HEK293T (cell line): ENCODE results near the gene DUSP10.
A peak's percentile ranks its signal among the peaks of the same experiment; 100 is the strongest.

Experiments used
- CTCF ChIA-PET: fragments of 350-600 bp; formaldehyde crosslinking; extraction: SDS; loops from one replicate; lab custom pipeline; 2021; ENCODE audit warnings: antibody characterized with exemption, inconsistent platforms; lab: Yijun Ruan, JAX
- POLR2A ChIA-PET: fragments of 350-600 bp; formaldehyde crosslinking; extraction: SDS; loops from one replicate; lab custom pipeline; 2020; ENCODE audit warnings: antibody characterized with exemption, inconsistent platforms; lab: Yijun Ruan, JAX
- DNase-seq: peaks from one replicate; pipeline ENCODE4 v3.0.0; 2012; ENCODE audit warnings: mixed read lengths; ENCODE audit errors: extremely low spot score
- ARNT ChIP-seq: fragments of 450-650 bp; IDR thresholded peaks from 2 replicates; pipeline ENCODE4 v1.6.1; 2017; ENCODE audit warnings: mild to moderate bottlenecking
- BHLHE40 ChIP-seq: fragments of 450-650 bp; IDR thresholded peaks from 2 replicates; pipeline ENCODE4 v1.6.1; 2016; ENCODE audit warnings: mild to moderate bottlenecking, moderate library complexity, borderline replicate concordance
- CTBP1 ChIP-seq: fragments of 450-650 bp; IDR thresholded peaks from 2 replicates; pipeline ENCODE4 v1.6.1; 2016; ENCODE audit warnings: borderline replicate concordance
- ELF4 ChIP-seq: fragments of 450-650 bp; IDR thresholded peaks from 2 replicates; pipeline ENCODE4 v1.6.1; 2017; ENCODE audit warnings: antibody characterized with exemption
- FOXA1 ChIP-seq: fragments of 450-650 bp; IDR thresholded peaks from 2 replicates; pipeline ENCODE4 v1.6.1; 2016; ENCODE audit warnings: mild to moderate bottlenecking
- FOXK2 ChIP-seq: fragments of 450-650 bp; IDR thresholded peaks from 2 replicates; pipeline ENCODE4 v1.6.1; 2016; ENCODE audit warnings: mild to moderate bottlenecking
- FOXM1 ChIP-seq: fragments of 450-650 bp; IDR thresholded peaks from 2 replicates; pipeline ENCODE4 v1.6.1; 2017; ENCODE audit warnings: mild to moderate bottlenecking, borderline replicate concordance
- HDGF ChIP-seq: fragments of 450-650 bp; IDR thresholded peaks from 2 replicates; pipeline ENCODE4 v1.6.1; 2017; ENCODE audit warnings: antibody characterized with exemption, borderline replicate concordance
- L3MBTL2 ChIP-seq: fragments of 450-650 bp; conservative IDR thresholded peaks from 2 replicates; pipeline ENCODE4 v1.6.1; 2016; ENCODE audit warnings: mild to moderate bottlenecking
- LEF1 ChIP-seq: fragments of 450-650 bp; IDR thresholded peaks from 2 replicates; pipeline ENCODE4 v1.6.1; 2017; ENCODE audit warnings: mild to moderate bottlenecking, borderline replicate concordance
- NFRKB ChIP-seq: fragments of 450-650 bp; IDR thresholded peaks from 2 replicates; pipeline ENCODE4 v1.6.1; 2016; ENCODE audit warnings: mild to moderate bottlenecking, moderate library complexity
- PKNOX1 ChIP-seq: fragments of 450-650 bp; IDR thresholded peaks from 2 replicates; pipeline ENCODE4 v1.6.1; 2016
- SP1 ChIP-seq: fragments of 450-650 bp; IDR thresholded peaks from 2 replicates; pipeline ENCODE4 v1.6.1; 2017
- SUZ12 ChIP-seq: fragments of 450-650 bp; IDR thresholded peaks from 2 replicates; pipeline ENCODE4 v1.6.1; 2016; ENCODE audit warnings: mild to moderate bottlenecking
- TARDBP ChIP-seq: fragments of 450-650 bp; IDR thresholded peaks from 2 replicates; pipeline ENCODE4 v1.6.1; 2016
- ZNF384 ChIP-seq: fragments of 450-650 bp; IDR thresholded peaks from 2 replicates; pipeline ENCODE4 v1.6.1; 2016

The DUSP10 gene

DNA sequence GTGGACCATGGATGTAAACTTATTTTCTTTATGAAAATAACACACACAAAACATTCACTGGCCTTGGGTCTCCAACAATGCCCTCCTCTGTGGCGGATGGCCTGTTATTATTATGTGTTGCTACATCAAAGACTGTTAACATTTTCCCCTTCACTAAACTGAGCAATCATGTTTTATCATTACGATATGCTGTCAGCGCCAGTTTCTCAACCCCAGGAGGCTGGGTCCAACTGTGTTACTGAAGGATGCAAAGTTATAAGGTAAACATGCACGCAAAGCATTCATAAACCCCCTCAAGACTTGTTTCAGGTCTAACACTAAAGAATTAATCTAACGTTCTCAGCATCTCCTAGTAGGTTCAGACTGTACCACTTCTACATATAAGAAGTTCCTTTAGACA, 6.0 kb upstream of the DUSP10 start:
- DNase-seq, result peak; percentile 11
- POLR2A ChIA-PET, result no interaction called here
- TF ChIP-seq CTBP1 (peak; percentile 45; the same call in 1 of the 2 replicates), L3MBTL2 (no peak), FOXM1 (no peak), ARNT (peak; percentile 65; the same call in 1 of the 2 replicates), PKNOX1 (peak; percentile 63), HDGF (no peak), LEF1 (no peak), ZNF384 (no peak), FOXA1 (no peak), SUZ12 (no peak), FOXK2 (peak; percentile 55; the same call in 1 of the 2 replicates), ELF4 (no peak)
- CTCF ChIA-PET, result no interaction called here

DNA sequence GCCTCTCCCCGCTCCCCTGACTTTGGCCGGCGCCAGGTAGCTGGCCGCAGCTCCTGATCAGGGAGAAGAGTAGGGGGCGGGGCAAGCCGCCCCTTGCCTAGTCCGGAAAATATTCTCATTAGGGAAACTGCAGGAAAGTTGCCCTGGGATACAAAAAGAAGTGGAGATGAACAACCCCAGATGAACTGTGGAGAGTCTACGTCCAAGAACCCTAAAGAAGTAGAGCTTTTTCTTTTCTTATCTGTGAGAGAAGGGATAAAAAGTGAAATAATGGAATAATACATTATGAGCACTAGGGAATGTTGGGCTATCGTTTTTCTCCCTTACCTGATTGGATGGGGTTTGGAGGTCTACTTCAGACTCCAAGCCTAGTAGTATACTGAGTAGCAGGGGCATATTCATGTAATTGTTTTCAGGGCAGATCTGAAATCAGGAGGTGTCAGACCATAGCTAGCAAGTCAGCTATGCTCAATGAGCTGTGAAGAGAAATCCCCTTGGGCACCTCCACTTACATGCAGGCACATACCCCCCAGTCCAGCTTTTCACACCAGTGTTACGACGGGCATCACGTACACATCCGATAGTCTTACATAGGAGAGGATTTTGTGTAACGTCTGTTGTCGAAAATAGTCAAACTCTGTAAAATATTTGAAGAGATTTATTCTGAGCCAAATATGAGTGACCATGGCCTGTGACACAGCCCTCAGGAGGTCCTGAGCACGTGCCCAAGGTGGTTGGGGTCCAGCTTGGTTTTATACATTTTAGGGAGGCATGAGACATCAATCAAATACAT, 1.7 kb upstream of the DUSP10 start:
- POLR2A ChIA-PET, result interaction anchor here (0.7 to 1.4 kb wide), 3 partner anchors 25 to 712 kb away, joined by 3 to 5 read pairs (median 3); no protein-coding TSS in a partner anchor
- no peak for DNase-seq
- CTCF ChIA-PET, result no interaction called here
- TF ChIP-seq LEF1, result no peak
- TF ChIP-seq ARNT, result no peak
- no peak for TF ChIP-seq FOXK2
- TF ChIP-seq SUZ12, result no peak
- TF ChIP-seq L3MBTL2, result no peak
- TF ChIP-seq BHLHE40, result no peak
- TF ChIP-seq ELF4, result no peak
- TF ChIP-seq TARDBP, result no peak
- TF ChIP-seq NFRKB, result no peak
- no peak for TF ChIP-seq HDGF
- no peak for TF ChIP-seq CTBP1
- no peak for TF ChIP-seq PKNOX1
- TF ChIP-seq ZNF384, result no peak
- TF ChIP-seq SP1, result no peak

DNA sequence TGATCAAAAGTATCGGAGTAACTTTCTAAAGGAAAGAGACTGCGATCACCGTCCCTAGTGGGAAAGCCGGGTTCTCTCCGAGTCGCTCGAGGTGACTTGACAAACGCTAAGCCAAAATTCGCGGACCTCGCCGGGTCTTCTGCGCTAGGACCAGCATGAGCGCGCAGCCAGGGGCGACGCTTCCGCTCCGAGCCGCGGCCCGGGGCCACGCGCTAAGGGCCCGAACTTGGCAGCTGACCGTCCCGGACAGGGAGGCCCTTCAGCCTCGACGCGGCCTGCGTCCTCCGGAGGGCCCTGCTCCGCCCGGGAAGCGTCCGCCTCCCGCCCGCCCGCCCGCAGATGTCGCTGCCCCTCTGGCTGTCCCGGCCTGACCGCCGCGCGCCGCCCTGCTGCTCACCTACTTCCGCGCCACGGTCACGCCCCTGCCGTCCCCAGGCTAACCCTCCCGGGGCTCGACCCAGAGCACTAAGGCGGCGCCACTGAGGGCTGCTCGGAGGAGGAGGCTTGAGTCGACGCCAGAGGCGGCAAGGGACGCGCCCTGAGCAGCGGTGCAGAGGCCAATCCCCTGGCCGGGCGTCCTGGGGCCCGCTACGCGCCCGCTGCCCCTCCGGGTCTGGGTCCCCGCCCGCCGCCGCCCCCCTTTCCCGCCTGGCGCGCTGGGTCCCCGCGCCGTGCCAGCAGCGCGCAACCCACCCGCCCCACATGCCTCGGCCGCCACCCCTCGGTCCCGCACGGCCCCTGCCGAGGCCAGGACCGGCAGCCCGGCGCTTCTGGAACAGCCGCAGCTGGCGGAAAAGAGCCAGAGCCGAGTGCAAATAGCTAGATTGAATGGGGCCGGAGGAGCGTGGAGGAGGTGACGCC, 896 bp upstream of the DUSP10 start:
- DNase-seq, result peak; percentile 47
- TF ChIP-seq FOXA1 (no peak), NFRKB (no peak), ELF4 (0 out of 2 replicates have a peak, but pooled peaks have one; percentile 32), L3MBTL2 (peak; percentile 81), ARNT (no peak), ZNF384 (no peak), TARDBP (no peak), FOXM1 (no peak), CTBP1 (0 out of 2 replicates have a peak, but pooled peaks have one; percentile 51)
- POLR2A ChIA-PET, result interaction anchor here (0.6 to 2.7 kb wide), 13 partner anchors 13 to 713 kb away, joined by 3 to 25 read pairs (median 4); no protein-coding TSS in a partner anchor
- CTCF ChIA-PET, result no interaction called here

DNA sequence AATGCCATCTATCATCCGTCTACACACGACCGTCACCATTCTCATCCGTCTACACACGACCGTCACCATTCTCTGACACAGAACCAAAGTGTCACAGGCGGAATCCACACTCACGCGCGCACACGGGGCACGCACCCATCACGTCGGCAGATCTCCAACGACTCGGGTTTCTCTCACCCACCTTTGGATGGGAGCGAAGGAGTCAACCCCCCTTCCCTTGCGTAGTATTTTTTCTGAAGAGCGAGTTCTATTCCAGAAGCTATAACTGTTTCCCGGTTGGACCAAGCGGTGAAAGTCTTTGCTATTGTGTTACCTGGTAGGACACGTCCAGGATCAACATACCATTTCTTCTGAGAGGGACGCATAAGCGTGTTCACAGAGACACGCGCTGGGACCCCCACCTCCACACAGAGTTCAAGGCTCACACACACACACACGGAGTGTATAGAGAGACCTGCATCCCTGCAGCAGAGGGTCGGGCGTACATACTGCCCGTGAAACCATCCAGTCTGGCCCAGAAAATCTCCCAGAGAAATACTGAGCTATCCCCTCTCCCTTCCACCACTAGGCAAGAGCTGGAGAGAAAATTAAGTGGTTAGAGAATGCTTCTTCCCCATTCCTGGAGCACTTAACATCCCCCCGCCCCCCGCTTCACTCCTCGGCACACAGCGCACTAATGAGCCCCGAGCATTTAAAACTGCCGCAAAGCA, 741 bp downstream of the DUSP10 start:
- DNase-seq, result peak; percentile 30
- CTCF ChIA-PET, result interaction anchor here (0.6 to 1.3 kb wide), 5 partner anchors 12 to 1271 kb away, joined by 3 to 4 read pairs (median 3); no protein-coding TSS in a partner anchor
- TF ChIP-seq ZNF384 (no peak), ARNT (no peak), BHLHE40 (no peak), SP1 (no peak), LEF1 (no peak), NFRKB (no peak), SUZ12 (no peak), HDGF (no peak), L3MBTL2 (no peak)

GRCh38 chr1:221740369-221740992, 1.4 kb downstream of the DUSP10 start:
- no peak for TF ChIP-seq ZNF384
- TF ChIP-seq ELF4, result no peak
- no peak for TF ChIP-seq SP1
- TF ChIP-seq TARDBP, result no peak
- TF ChIP-seq L3MBTL2, result no peak
- TF ChIP-seq HDGF, result no peak
- no peak for DNase-seq
- POLR2A ChIA-PET, result interaction anchor here (1.1 to 2.7 kb wide), 2 partner anchors 22 to 50 kb away, joined by 3 to 25 read pairs; no protein-coding TSS in a partner anchor
- CTCF ChIA-PET, result no interaction called here

More for the DNA sequence above, 741 bp downstream of the DUSP10 start:
- POLR2A ChIA-PET, result interaction anchor here (1.0 to 2.7 kb wide), 12 partner anchors 12 to 263 kb away, joined by 3 to 25 read pairs (median 4); no protein-coding TSS in a partner anchor
